Measurements from ENCODE around the gene ROBO4.
A peak's percentile ranks its signal among the peaks of the same experiment; 100 is the strongest.

Gene ROBO4

DNA sequence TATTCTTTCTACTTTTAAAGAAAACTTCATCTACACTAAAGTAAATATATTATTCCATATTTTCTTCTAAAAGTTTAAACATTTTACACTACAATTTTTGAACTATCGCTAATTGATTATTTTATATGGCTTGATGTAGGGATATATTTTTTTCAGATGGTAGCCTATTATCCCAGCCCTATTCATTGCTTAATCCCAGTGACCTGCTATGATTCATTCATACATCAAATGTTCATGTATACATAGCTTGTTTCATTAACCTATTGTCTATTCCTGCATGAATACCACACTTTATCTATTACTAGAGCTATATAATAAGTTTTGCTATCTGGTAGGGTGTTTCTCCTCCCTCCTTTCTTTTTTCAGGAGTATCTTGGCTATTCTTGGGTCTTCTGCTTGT, 5.0 kb upstream of the ROBO4 start:
- H2BK120ac ChIP-seq (ENCODE audit: low read depth, low read length): no peak overlapping the region

GRCh38 chr11:124900464-124900863, 2.8 kb upstream of the ROBO4 start:
- peak; percentile 81 for DNase-seq
- Histone ChIP-seq H3K4me1 (ENCODE audit: control insufficient read depth, insufficient read depth, low read depth, low read length) (peaks cover 28% of the 10 kb centered on the region), H3K9me3 (ENCODE audit: control insufficient read depth, low read length) (no peaks in the 10 kb centered on the region), H3K4me3 (ENCODE audit: insufficient read depth in 1 of 2, low read depth in 1 of 2, low read length in 2 of 2) (peak overlapping the region in 1 of 2 experiments; percentile 65), H2BK12ac (ENCODE audit: low read length in 2 of 2) (peak overlapping the region; percentile 14 to 93), H2BK5ac (ENCODE audit: low read depth, low read length, poor library complexity, severe bottlenecking) (no peak overlapping the region), H4K91ac (ENCODE audit: low read length) (peak overlapping the region; percentile 88), H3K23ac (ENCODE audit: low read length in 2 of 2) (no peak overlapping the region), H3K18ac (ENCODE audit: low read depth in 1 of 2, low read length in 2 of 2) (peak overlapping the region; percentile 76 to 80), H2AFZ (ENCODE audit: low read depth, low read length) (no peak overlapping the region), H3K79me1 (replicated peaks; ENCODE audit: low read length, poor library complexity, severe bottlenecking) (no peaks in the 10 kb centered on the region), H3K27ac (ENCODE audit: low read length, poor library complexity, severe bottlenecking) (no peak overlapping the region), H3K9ac (ENCODE audit: low read length) (peak overlapping the region; percentile 85), H3K27me3 (ENCODE audit: control insufficient read depth in 1 of 2, insufficient read depth in 1 of 2, low read length in 2 of 2) (no peaks in the 10 kb centered on the region), H3K14ac (ENCODE audit: low read length in 2 of 2) (peak overlapping the region in 1 of 2 experiments; percentile 67), H2BK120ac (ENCODE audit: low read depth, low read length) (peak overlapping the region; percentile 42), H2BK15ac (ENCODE audit: low read depth, poor library complexity, severe bottlenecking) (no peak overlapping the region), H4K8ac (ENCODE audit: low read length) (peak overlapping the region; percentile 45), H3K4me2 (ENCODE audit: low read length, poor library complexity, severe bottlenecking) (no peak overlapping the region), H3K4ac (ENCODE audit: low read depth in 1 of 2, low read length in 2 of 2) (peak overlapping the region; percentile 66 to 81), H3K36me3 (ENCODE audit: control insufficient read depth in 1 of 2, insufficient read depth in 2 of 2, low read depth in 1 of 2, low read length in 2 of 2) (no peaks in the 10 kb centered on the region), H2AK5ac (ENCODE audit: low read length, severe bottlenecking) (peak overlapping the region; percentile 35)
- WGBS: 6% methylated on average over 4 of the region's 5 CpGs

More for the DNA sequence above, 5.0 kb upstream of the ROBO4 start:
- Histone ChIP-seq H3K27me3 (ENCODE audit: control insufficient read depth in 1 of 2, insufficient read depth in 1 of 2, low read length in 2 of 2) (no peaks in the 10 kb centered on the region), H3K9ac (ENCODE audit: low read length) (no peak overlapping the region), H3K4me3 (ENCODE audit: insufficient read depth in 1 of 2, low read depth in 1 of 2, low read length in 2 of 2) (no peak overlapping the region), H3K18ac (ENCODE audit: low read depth in 1 of 2, low read length in 2 of 2) (no peak overlapping the region), H3K23ac (ENCODE audit: low read length in 2 of 2) (no peak overlapping the region), H3K4ac (ENCODE audit: low read depth in 1 of 2, low read length in 2 of 2) (no peak overlapping the region), H2BK5ac (ENCODE audit: low read depth, low read length, poor library complexity, severe bottlenecking) (no peak overlapping the region), H4K8ac (ENCODE audit: low read length) (no peak overlapping the region), H2AK5ac (ENCODE audit: low read length, severe bottlenecking) (no peak overlapping the region), H3K36me3 (ENCODE audit: control insufficient read depth in 1 of 2, insufficient read depth in 2 of 2, low read depth in 1 of 2, low read length in 2 of 2) (no peaks in the 10 kb centered on the region), H2AFZ (ENCODE audit: low read depth, low read length) (no peak overlapping the region), H3K27ac (ENCODE audit: low read length, poor library complexity, severe bottlenecking) (no peak overlapping the region), H4K91ac (ENCODE audit: low read length) (no peak overlapping the region), H3K14ac (ENCODE audit: low read length in 2 of 2) (no peak overlapping the region), H3K9me3 (ENCODE audit: control insufficient read depth, low read length) (no peaks in the 10 kb centered on the region), H3K4me2 (ENCODE audit: low read length, poor library complexity, severe bottlenecking) (no peak overlapping the region), H3K79me1 (replicated peaks; ENCODE audit: low read length, poor library complexity, severe bottlenecking) (no peaks in the 10 kb centered on the region), H2BK15ac (ENCODE audit: low read depth, poor library complexity, severe bottlenecking) (no peak overlapping the region), H2BK12ac (ENCODE audit: low read length in 2 of 2) (no peak overlapping the region), H3K4me1 (ENCODE audit: control insufficient read depth, insufficient read depth, low read depth, low read length) (peaks cover 16% of the 10 kb centered on the region)
- DNase-seq: no peak
- no CpG with 5 or more reads among the region's 1 CpG for WGBS

DNA sequence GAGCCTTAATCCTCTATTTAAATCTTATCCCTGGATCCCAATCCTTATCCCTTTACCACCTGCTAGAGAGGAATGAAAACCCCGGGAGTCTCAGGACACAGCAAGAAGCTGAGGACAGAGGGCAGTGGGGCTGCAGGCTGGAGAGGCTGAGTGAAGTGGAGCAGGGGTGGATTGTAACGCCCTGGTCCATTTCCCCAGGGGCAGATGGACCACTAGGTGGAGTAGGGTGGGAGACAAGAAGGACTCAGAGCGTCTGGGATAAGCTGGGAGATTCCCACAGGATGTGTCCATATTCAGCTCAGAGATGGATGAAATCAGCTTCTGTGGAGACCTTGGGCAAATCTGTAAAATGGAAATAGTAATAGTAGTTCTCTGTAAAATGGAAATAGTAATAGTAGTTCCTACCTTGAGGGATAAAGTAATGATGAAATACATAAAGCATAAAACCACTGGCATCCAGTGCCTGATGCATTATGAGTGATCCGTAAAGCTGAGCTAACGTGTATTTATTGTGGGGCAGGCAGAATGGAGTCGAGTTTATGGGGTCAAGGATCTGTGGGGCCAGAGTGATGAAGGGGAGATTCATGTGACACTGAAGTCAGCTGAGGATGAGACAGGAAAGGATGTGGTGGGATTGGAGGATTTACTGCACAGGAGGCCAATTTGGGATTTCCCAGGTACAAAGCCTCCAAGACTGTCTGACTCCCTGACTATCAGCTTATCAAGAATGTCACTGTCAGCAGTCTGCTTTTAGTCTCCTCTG, 1.9 kb upstream of the ROBO4 start:
- Histone ChIP-seq H2BK12ac (ENCODE audit: low read length in 2 of 2) (peak overlapping the region; percentile 14 to 89), H3K79me1 (replicated peaks; ENCODE audit: low read length, poor library complexity, severe bottlenecking) (no peaks in the 10 kb centered on the region), H3K18ac (ENCODE audit: low read depth in 1 of 2, low read length in 2 of 2) (peak overlapping the region; percentile 68 to 94), H2BK5ac (ENCODE audit: low read depth, low read length, poor library complexity, severe bottlenecking) (no peak overlapping the region), H2AFZ (ENCODE audit: low read depth, low read length) (no peak overlapping the region), H4K8ac (ENCODE audit: low read length) (peak overlapping the region; percentile 59), H3K4ac (ENCODE audit: low read depth in 1 of 2, low read length in 2 of 2) (peak overlapping the region; percentile 66 to 84), H3K27ac (ENCODE audit: low read length, poor library complexity, severe bottlenecking) (peak overlapping the region; percentile 87), H3K4me3 (ENCODE audit: insufficient read depth in 1 of 2, low read depth in 1 of 2, low read length in 2 of 2) (peak overlapping the region in 1 of 2 experiments; percentile 18), H3K4me1 (ENCODE audit: control insufficient read depth, insufficient read depth, low read depth, low read length) (peaks cover 28% of the 10 kb centered on the region), H3K9ac (ENCODE audit: low read length) (peak overlapping the region; percentile 78), H3K4me2 (ENCODE audit: low read length, poor library complexity, severe bottlenecking) (no peak overlapping the region), H3K27me3 (ENCODE audit: control insufficient read depth in 1 of 2, insufficient read depth in 1 of 2, low read length in 2 of 2) (no peaks in the 10 kb centered on the region), H3K9me3 (ENCODE audit: control insufficient read depth, low read length) (no peaks in the 10 kb centered on the region), H3K36me3 (ENCODE audit: control insufficient read depth in 1 of 2, insufficient read depth in 2 of 2, low read depth in 1 of 2, low read length in 2 of 2) (no peaks in the 10 kb centered on the region), H2AK5ac (ENCODE audit: low read length, severe bottlenecking) (peak overlapping the region; percentile 35), H2BK15ac (ENCODE audit: low read depth, poor library complexity, severe bottlenecking) (no peak overlapping the region), H4K91ac (ENCODE audit: low read length) (peak overlapping the region; percentile 57), H3K14ac (ENCODE audit: low read length in 2 of 2) (no peak overlapping the region), H2BK120ac (ENCODE audit: low read depth, low read length) (peak overlapping the region; percentile 40), H3K23ac (ENCODE audit: low read length in 2 of 2) (peak overlapping the region in 1 of 2 experiments; percentile 11)
- WGBS: 69% methylated on average over 6 of the region's 6 CpGs
- peak; percentile 33 for DNase-seq

GRCh38 chr11:124898711-124899110, 1.0 kb upstream of the ROBO4 start:
- peak overlapping the region in 1 of 2 experiments; percentile 18 for H3K4me3 ChIP-seq (ENCODE audit: insufficient read depth in 1 of 2, low read depth in 1 of 2, low read length in 2 of 2)
- H4K8ac ChIP-seq (ENCODE audit: low read length): peak overlapping the region; percentile 92
- H3K18ac ChIP-seq (ENCODE audit: low read depth in 1 of 2, low read length in 2 of 2): peak overlapping the region; percentile 63 to 68
- WGBS: 11% methylated on average over 5 of the region's 5 CpGs
- no peak overlapping the region for H2BK15ac ChIP-seq (ENCODE audit: low read depth, poor library complexity, severe bottlenecking)
- H3K27ac ChIP-seq (ENCODE audit: low read length, poor library complexity, severe bottlenecking): peak overlapping the region; percentile 87
- no peak overlapping the region for H2AK5ac ChIP-seq (ENCODE audit: low read length, severe bottlenecking)
- no peak for DNase-seq
- no peak overlapping the region for H3K23ac ChIP-seq (ENCODE audit: low read length in 2 of 2)
- H3K14ac ChIP-seq (ENCODE audit: low read length in 2 of 2): no peak overlapping the region
- H3K4me1 ChIP-seq (ENCODE audit: control insufficient read depth, insufficient read depth, low read depth, low read length): peaks cover 28% of the 10 kb centered on the region
- H2BK5ac ChIP-seq (ENCODE audit: low read depth, low read length, poor library complexity, severe bottlenecking): peak overlapping the region; percentile 47
- peak overlapping the region; percentile 40 to 82 for H3K4ac ChIP-seq (ENCODE audit: low read depth in 1 of 2, low read length in 2 of 2)
- H3K79me1 ChIP-seq (replicated peaks; ENCODE audit: low read length, poor library complexity, severe bottlenecking): no peaks in the 10 kb centered on the region
- no peaks in the 10 kb centered on the region for H3K27me3 ChIP-seq (ENCODE audit: control insufficient read depth in 1 of 2, insufficient read depth in 1 of 2, low read length in 2 of 2)
- H3K9me3 ChIP-seq (ENCODE audit: control insufficient read depth, low read length): no peaks in the 10 kb centered on the region
- no peaks in the 10 kb centered on the region for H3K36me3 ChIP-seq (ENCODE audit: control insufficient read depth in 1 of 2, insufficient read depth in 2 of 2, low read depth in 1 of 2, low read length in 2 of 2)
- H2AFZ ChIP-seq (ENCODE audit: low read depth, low read length): peak overlapping the region; percentile 72
- H4K91ac ChIP-seq (ENCODE audit: low read length): peak overlapping the region; percentile 87
- peak overlapping the region; percentile 78 for H3K9ac ChIP-seq (ENCODE audit: low read length)
- H2BK12ac ChIP-seq (ENCODE audit: low read length in 2 of 2): peak overlapping the region; percentile 18 to 45
- H3K4me2 ChIP-seq (ENCODE audit: low read length, poor library complexity, severe bottlenecking): no peak overlapping the region
- peak overlapping the region; percentile 35 for H2BK120ac ChIP-seq (ENCODE audit: low read depth, low read length)
